HEK293T (cell line): ENCODE results near the gene NAP1L1.

ENCODE experiments used
- ARNT ChIP-seq: fragments of 450-650 bp; IDR thresholded peaks from 2 replicates; pipeline ENCODE4 v1.6.1; 2017; ENCODE audit warnings: mild to moderate bottlenecking
- CTBP1 ChIP-seq: fragments of 450-650 bp; IDR thresholded peaks from 2 replicates; pipeline ENCODE4 v1.6.1; 2016; ENCODE audit warnings: borderline replicate concordance
- FOXM1 ChIP-seq: fragments of 450-650 bp; IDR thresholded peaks from 2 replicates; pipeline ENCODE4 v1.6.1; 2017; ENCODE audit warnings: mild to moderate bottlenecking, borderline replicate concordance
- LEF1 ChIP-seq: fragments of 450-650 bp; IDR thresholded peaks from 2 replicates; pipeline ENCODE4 v1.6.1; 2017; ENCODE audit warnings: mild to moderate bottlenecking, borderline replicate concordance
- SP1 ChIP-seq: fragments of 450-650 bp; IDR thresholded peaks from 2 replicates; pipeline ENCODE4 v1.6.1; 2017
- TARDBP ChIP-seq: fragments of 450-650 bp; IDR thresholded peaks from 2 replicates; pipeline ENCODE4 v1.6.1; 2016

DNA sequence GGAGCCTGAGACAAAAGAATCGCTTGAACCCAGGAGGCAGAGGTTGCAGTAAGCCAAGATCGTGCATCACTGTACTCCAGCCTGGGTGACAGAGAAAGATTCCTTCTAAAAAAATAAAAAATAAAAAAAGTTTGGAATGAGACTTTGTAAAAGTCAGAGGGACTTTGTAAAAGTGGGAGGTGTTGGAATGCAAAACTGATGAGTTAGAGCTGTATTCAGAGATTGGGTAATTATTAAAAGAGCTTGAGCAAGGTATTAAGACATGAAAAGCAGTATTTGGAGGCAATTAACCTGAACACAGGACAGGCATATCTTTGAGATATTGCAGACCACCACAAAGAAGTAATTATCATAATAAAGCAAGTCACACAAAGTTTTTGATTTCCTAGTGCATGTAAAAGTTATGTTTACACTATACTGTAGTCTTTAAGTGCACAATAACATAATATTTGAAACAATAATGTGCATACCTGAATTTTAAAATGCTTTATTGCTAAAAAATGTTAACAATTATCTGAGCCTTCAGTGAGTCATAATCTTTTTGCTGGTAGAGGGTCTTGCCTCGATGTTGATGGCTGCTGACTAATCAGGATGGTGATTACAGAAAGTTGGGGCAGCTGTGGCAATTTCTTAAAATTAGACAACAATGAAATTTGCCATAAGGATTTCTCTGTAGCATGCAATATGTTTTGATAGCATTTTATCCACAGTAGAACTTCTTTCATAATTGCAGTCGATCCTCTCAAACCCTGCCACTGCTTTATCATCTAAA lies 86.0 kb downstream of the NAP1L1 start:
- TF ChIP-seq ARNT, result no peak
- no peak for TF ChIP-seq SP1
- no peak for TF ChIP-seq FOXM1
- no peak for TF ChIP-seq CTBP1
- TF ChIP-seq TARDBP, result no peak
- TF ChIP-seq LEF1, result no peak
